WTC11 (cell line): ENCODE data around the gene COG4. TPM values are rescaled to one million over a fixed set of nuclear protein-coding genes. Genes with fewer than 3 reads are reported as not detected.

ENCODE experiments used
- ATAC-seq: fragments of 200-7000 bp; cut with Tn5 transposase; 2 replicates; pipeline ENCODE4 v1.10.0; 2021; ENCODE audit warnings: mild to moderate bottlenecking, moderate library complexity
- CTCF ChIA-PET: fragments of 300-600 bp; sonication (Branson Sonifier 250); formaldehyde crosslinking; loops from one replicate; lab custom pipeline; 2021; ENCODE audit warnings: antibody characterized with exemption; lab: Charles Lee
- POLR2A ChIA-PET: fragments of 350-600 bp; sonication (Branson Sonifier 250); formaldehyde crosslinking; loops from one replicate; lab custom pipeline; 2021; ENCODE audit warnings: antibody characterized with exemption; lab: Charles Lee
- DNase-seq: peaks from one replicate; pipeline ENCODE4 v3.0.0; 2021; ENCODE audit warnings: low spot score
- H3K27ac Mint-ChIP-seq: 2 replicates; pipeline ENCODE4 v1.8.0; 2021; ENCODE audit warnings: mixed read lengths
- H3K27me3 Mint-ChIP-seq: 2 replicates; pipeline ENCODE4 v1.8.0; 2021; ENCODE audit warnings: low read depth, mild to moderate bottlenecking, moderate library complexity, mixed read lengths
- H3K36me3 Mint-ChIP-seq: 2 replicates; pipeline ENCODE4 v1.8.0; 2021; ENCODE audit warnings: mixed read lengths
- H3K4me1 Mint-ChIP-seq: 2 replicates; pipeline ENCODE4 v1.8.0; 2022; ENCODE audit warnings: mixed read lengths
- H3K4me3 Mint-ChIP-seq: 2 replicates; pipeline ENCODE4 v1.8.0; 2021; ENCODE audit warnings: mild to moderate bottlenecking, moderate library complexity, mixed read lengths
- H3K9me3 Mint-ChIP-seq: 2 replicates; pipeline ENCODE4 v1.8.0; 2021; ENCODE audit warnings: mixed read lengths
- ATF3 ChIP-seq: sonication (generic); formaldehyde crosslinking; conservative IDR thresholded peaks from 2 replicates; pipeline ENCODE4 v1.8.1; 2022; ENCODE audit warnings: mild to moderate bottlenecking, missing genetic modification reagents
- ATF6 ChIP-seq: sonication (generic); formaldehyde crosslinking; IDR thresholded peaks from 2 replicates; pipeline ENCODE4 v1.8.1; 2023; ENCODE audit warnings: mild to moderate bottlenecking, missing genetic modification reagents
- CTCF ChIP-seq: fragments of 200-600 bp; IDR thresholded peaks from 2 replicates; pipeline ENCODE4 v1.8.0; 2022; ENCODE audit warnings: antibody characterized with exemption
- E2F1 ChIP-seq: sonication (generic); formaldehyde crosslinking; IDR thresholded peaks from 2 replicates; pipeline ENCODE4 v1.8.0; 2022; ENCODE audit warnings: mild to moderate bottlenecking, missing genetic modification reagents
- E2F4 ChIP-seq: sonication (generic); formaldehyde crosslinking; IDR thresholded peaks from 2 replicates; pipeline ENCODE4 v1.8.1; 2022; ENCODE audit warnings: low read depth, mild to moderate bottlenecking, moderate library complexity, missing genetic modification reagents, borderline replicate concordance
- E2F5 ChIP-seq: sonication (generic); formaldehyde crosslinking; IDR thresholded peaks from 2 replicates; pipeline ENCODE4 v1.8.1; 2022; ENCODE audit warnings: mild to moderate bottlenecking, moderate library complexity, missing genetic modification reagents
- EMX1 ChIP-seq: fragments of 250-450 bp; sonication (Bioruptor Pico); IDR thresholded peaks from 2 replicates; pipeline ENCODE4 v1.8.0; 2021; ENCODE audit warnings: mild to moderate bottlenecking
- ESRRA ChIP-seq: sonication (generic); formaldehyde crosslinking; IDR thresholded peaks from 2 replicates; pipeline ENCODE4 v1.8.1; 2022; ENCODE audit warnings: mild to moderate bottlenecking, missing genetic modification reagents, borderline replicate concordance
- ETV6 ChIP-seq: sonication (generic); formaldehyde crosslinking; IDR thresholded peaks from 2 replicates; pipeline ENCODE4 v1.8.1; 2022; ENCODE audit warnings: mild to moderate bottlenecking, missing genetic modification reagents
- FOXP4 ChIP-seq: sonication (generic); formaldehyde crosslinking; IDR thresholded peaks from 2 replicates; pipeline ENCODE4 v1.8.0; 2022; ENCODE audit warnings: mild to moderate bottlenecking, missing genetic modification reagents
- IRF1 ChIP-seq: sonication (generic); formaldehyde crosslinking; IDR thresholded peaks from 2 replicates; pipeline ENCODE4 v1.8.0; 2023; ENCODE audit warnings: missing genetic modification reagents
- NR3C1 ChIP-seq: sonication (generic); formaldehyde crosslinking; conservative IDR thresholded peaks from 2 replicates; pipeline ENCODE4 v1.8.1; 2023; ENCODE audit warnings: low read depth, mild to moderate bottlenecking, missing genetic modification reagents
- PRDM15 ChIP-seq: sonication (generic); formaldehyde crosslinking; IDR thresholded peaks from 2 replicates; pipeline ENCODE4 v1.8.0; 2022; ENCODE audit warnings: missing genetic modification reagents
- TEAD1 ChIP-seq: sonication (generic); formaldehyde crosslinking; IDR thresholded peaks from 2 replicates; pipeline ENCODE4 v1.8.0; 2022; ENCODE audit warnings: mild to moderate bottlenecking, missing genetic modification reagents
- USF1 ChIP-seq: sonication (generic); formaldehyde crosslinking; IDR thresholded peaks from 2 replicates; pipeline ENCODE4 v1.8.0; 2022; ENCODE audit warnings: mild to moderate bottlenecking, missing genetic modification reagents
- ZNF219 ChIP-seq: sonication (generic); formaldehyde crosslinking; IDR thresholded peaks from 2 replicates; pipeline ENCODE4 v1.8.0; 2023; ENCODE audit warnings: missing genetic modification reagents, mild to moderate bottlenecking, borderline replicate concordance
- total RNA-seq: library from RNA; stranded (reverse); gene quantifications from 3 replicates; pipeline ENCODE4 v1.2.3, GENCODE V29; 2021

The COG4 gene
- total RNA-seq, 1 experiment from 2014 or later, result 56.6 TPM

- no peak for TF ChIP-seq ESRRA
- TF ChIP-seq E2F5 (CRISPR knock-in tag), result no peak
- no peak for TF ChIP-seq ZNF219
- no peak for TF ChIP-seq IRF1 (CRISPR knock-in tag)
- no peak for TF ChIP-seq ETV6 (CRISPR knock-in tag)
- TF ChIP-seq TEAD1, result no peak
- no peak for TF ChIP-seq USF1 (CRISPR knock-in tag)
- TF ChIP-seq E2F1 (CRISPR knock-in tag), result no peak
- no peak for TF ChIP-seq PRDM15 (CRISPR knock-in tag)
- TF ChIP-seq NR3C1 (CRISPR knock-in tag), result no peak
- DNase-seq, result no peak
- no peak overlapping the region for H3K4me3 Mint-ChIP-seq
- CTCF ChIA-PET, result interaction anchor here (2.8 kb wide), 1 partner anchor 36 kb away, joined by 10 read pairs; no protein-coding TSS in a partner anchor
- peaks cover 67% of the 10 kb centered on the region for H3K4me1 Mint-ChIP-seq
- POLR2A ChIA-PET, result no interaction called here
- peaks cover 9% of the 10 kb centered on the region; the same call in 1 of the 2 replicates for H3K36me3 Mint-ChIP-seq
- no peak for ATAC-seq
- H3K9me3 Mint-ChIP-seq, result no peaks in the 10 kb centered on the region
- H3K27ac Mint-ChIP-seq, result peak overlapping the region; percentile 53; the same call in 1 of the 2 replicates
- no peaks in the 10 kb centered on the region for H3K27me3 Mint-ChIP-seq
Measured at GRCh38 chr16:70434484-70435260, 88.7 kb downstream of the COG4 start.

- Mint-ChIP-seq H3K36me3 (peaks cover 9% of the 10 kb centered on the region; the same call in 1 of the 2 replicates), H3K9me3 (no peaks in the 10 kb centered on the region), H3K27me3 (no peaks in the 10 kb centered on the region), H3K27ac (peak overlapping the region; percentile 86), H3K4me1 (peaks cover 73% of the 10 kb centered on the region), H3K4me3 (no peak overlapping the region)
- CTCF ChIA-PET, result interaction anchor here (1.4 to 2.8 kb wide), 2 partner anchors 37 to 53 kb away, joined by 5 to 10 read pairs; no protein-coding TSS in a partner anchor
- DNase-seq (no peak), ATAC-seq (no peak)
- POLR2A ChIA-PET, result interaction anchor here (0.8 kb wide), 1 partner anchor 12 kb away, joined by 3 read pairs; no protein-coding TSS in a partner anchor
- TF ChIP-seq ETV6 (CRISPR knock-in tag) (no peak), ATF3 (no peak), FOXP4 (CRISPR knock-in tag) (no peak), ATF6 (CRISPR knock-in tag) (no peak), CTCF (no peak), EMX1 (CRISPR knock-in tag) (no peak), E2F4 (CRISPR knock-in tag) (no peak)
Measured at GRCh38 chr16:70433458-70434103, 89.8 kb downstream of the COG4 start.
